Activated CD8-positive, alpha-beta T cell treated with anti-CD3 and anti-CD28 coated beads for 36 hours (primary cell): Measurements from ENCODE around the gene NLRX1. TPM values are rescaled to one million over a fixed set of nuclear protein-coding genes. Genes with fewer than 3 reads are reported as not detected.

ENCODE experiments used
- ATAC-seq: fragments of 200-7000 bp; cut with Tn5 transposase; one replicate; pipeline ENCODE4 v1.10.0; 2021; ENCODE audit warnings: mild to moderate bottlenecking, moderate library complexity
- CTCF ChIA-PET: fragments of 350-600 bp; sonication (Branson Sonifier 250); formaldehyde crosslinking; loops from one replicate; lab custom pipeline; 2021; ENCODE audit warnings: antibody characterized with exemption; lab: Charles Lee
- POLR2A ChIA-PET: fragments of 350-600 bp; sonication (Branson Sonifier 250); formaldehyde crosslinking; loops from one replicate; lab custom pipeline; 2021; ENCODE audit warnings: antibody characterized with exemption; lab: Charles Lee
- DNase-seq: peaks from one replicate; pipeline ENCODE4 v3.0.0-alpha.2; 2020
- H3K27ac Mint-ChIP-seq: one replicate; pipeline ENCODE4 v1.8.0; 2021; ENCODE audit warnings: mild to moderate bottlenecking, mixed read lengths
- H3K27me3 Mint-ChIP-seq: one replicate; pipeline ENCODE4 v1.8.0; 2021; ENCODE audit warnings: mixed read lengths
- H3K36me3 Mint-ChIP-seq: one replicate; pipeline ENCODE4 v1.8.0; 2021; ENCODE audit warnings: low read depth, mixed read lengths
- H3K4me1 Mint-ChIP-seq: one replicate; pipeline ENCODE4 v1.8.0; 2021; ENCODE audit warnings: low read depth, mixed read lengths
- H3K4me3 Mint-ChIP-seq: one replicate; pipeline ENCODE4 v1.8.0; 2021; ENCODE audit warnings: mild to moderate bottlenecking, moderate library complexity, mixed read lengths
- H3K9me3 Mint-ChIP-seq: one replicate; pipeline ENCODE4 v1.8.0; 2021; ENCODE audit warnings: mixed read lengths
- intact Hi-C: fragments of 100-400 bp; cut with micrococcal nuclease; formaldehyde crosslinking; loops from one replicate; pipeline ENCODE4 v1.10.0; 2022
- total RNA-seq, 2 experiments: library from RNA; stranded (reverse); gene quantifications; one replicate each; pipeline ENCODE4 v1.2.3, GENCODE V29; 2021
- TF ChIP-seq, protein P1 (sequence below): fragments of 200-600 bp; IDR thresholded peaks from one replicate; pipeline ENCODE4 v1.8.0; 2022; ENCODE audit warnings: antibody characterized with exemption, mild to moderate bottlenecking

The NLRX1 gene, protein sequence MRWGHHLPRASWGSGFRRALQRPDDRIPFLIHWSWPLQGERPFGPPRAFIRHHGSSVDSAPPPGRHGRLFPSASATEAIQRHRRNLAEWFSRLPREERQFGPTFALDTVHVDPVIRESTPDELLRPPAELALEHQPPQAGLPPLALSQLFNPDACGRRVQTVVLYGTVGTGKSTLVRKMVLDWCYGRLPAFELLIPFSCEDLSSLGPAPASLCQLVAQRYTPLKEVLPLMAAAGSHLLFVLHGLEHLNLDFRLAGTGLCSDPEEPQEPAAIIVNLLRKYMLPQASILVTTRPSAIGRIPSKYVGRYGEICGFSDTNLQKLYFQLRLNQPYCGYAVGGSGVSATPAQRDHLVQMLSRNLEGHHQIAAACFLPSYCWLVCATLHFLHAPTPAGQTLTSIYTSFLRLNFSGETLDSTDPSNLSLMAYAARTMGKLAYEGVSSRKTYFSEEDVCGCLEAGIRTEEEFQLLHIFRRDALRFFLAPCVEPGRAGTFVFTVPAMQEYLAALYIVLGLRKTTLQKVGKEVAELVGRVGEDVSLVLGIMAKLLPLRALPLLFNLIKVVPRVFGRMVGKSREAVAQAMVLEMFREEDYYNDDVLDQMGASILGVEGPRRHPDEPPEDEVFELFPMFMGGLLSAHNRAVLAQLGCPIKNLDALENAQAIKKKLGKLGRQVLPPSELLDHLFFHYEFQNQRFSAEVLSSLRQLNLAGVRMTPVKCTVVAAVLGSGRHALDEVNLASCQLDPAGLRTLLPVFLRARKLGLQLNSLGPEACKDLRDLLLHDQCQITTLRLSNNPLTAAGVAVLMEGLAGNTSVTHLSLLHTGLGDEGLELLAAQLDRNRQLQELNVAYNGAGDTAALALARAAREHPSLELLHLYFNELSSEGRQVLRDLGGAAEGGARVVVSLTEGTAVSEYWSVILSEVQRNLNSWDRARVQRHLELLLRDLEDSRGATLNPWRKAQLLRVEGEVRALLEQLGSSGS
- total RNA-seq: 10 to 100 TPM; 20.1 to 21.3 TPM

DNA sequence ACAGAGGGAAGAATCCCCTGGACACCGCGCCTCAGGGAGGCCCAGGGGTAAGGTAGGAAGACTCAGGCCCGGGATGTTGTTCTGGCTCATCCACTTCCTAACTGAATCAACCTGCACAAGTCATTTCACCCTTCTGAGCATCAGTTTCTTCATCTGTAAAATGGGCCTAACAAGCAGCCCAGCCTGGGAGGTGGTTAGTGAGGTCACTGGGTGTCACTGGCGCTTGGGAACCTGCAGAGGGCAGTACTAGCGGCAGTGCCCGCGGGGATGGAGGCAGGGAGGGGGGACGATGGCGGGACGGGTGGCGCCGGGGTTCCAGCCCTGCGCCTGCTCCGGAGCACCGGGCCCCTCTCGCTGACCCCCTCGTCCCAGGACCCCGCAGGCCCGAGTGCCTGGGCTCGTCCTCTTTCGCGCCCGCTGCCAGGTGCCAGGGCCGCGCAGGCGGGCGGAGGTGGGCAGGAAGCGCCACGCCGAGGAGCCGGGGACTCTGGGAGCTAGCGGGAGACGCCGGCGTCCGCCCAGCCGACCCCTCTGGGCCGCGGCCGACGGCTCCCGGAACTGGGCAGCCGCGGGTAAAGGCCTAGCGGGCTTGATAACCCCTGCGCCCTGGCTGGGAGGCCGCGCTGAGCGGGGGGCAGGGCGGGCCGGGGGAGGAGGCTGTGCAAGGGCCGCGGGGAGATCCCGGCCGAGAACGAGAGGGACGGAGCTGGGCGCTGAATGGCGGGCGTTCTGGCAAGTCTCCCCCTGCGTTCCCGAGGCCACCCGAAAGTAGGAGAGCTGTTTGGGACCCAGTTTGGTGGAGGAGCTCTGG is at the start of gene NLRX1:
Gene NLRX1 (plus strand): TSS at position 255 of the 811 bp plus-strand sequence. CDS start 2,679 bp downstream, outside the sequence.
- ATAC-seq (peak; percentile 95), DNase-seq (peak; percentile 91)
- H3K9me3 Mint-ChIP-seq: no peaks in the 10 kb centered on the region
- H3K27ac Mint-ChIP-seq: peak within 1 kb of the TSS; percentile 92
- CTCF ChIA-PET: interaction anchor here (0.7 to 2.7 kb wide), 36 partner anchors 9 to 306 kb away, joined by 3 to 35 read pairs (median 4); partner anchors contain the start of genes CBL and VPS11
- peaks cover 9% of the 10 kb centered on the region for H3K4me1 Mint-ChIP-seq
- no peaks in the 10 kb centered on the region for H3K36me3 Mint-ChIP-seq
- peak within 1 kb of the TSS; percentile 89 for H3K4me3 Mint-ChIP-seq
- no peaks in the 10 kb centered on the region for H3K27me3 Mint-ChIP-seq
- POLR2A ChIA-PET: interaction anchor here (0.7 to 2.1 kb wide), 14 partner anchors 9 to 169 kb away, joined by 3 to 9 read pairs (median 4); partner anchors contain the start of gene CBL
- intact Hi-C loops: no loop called here
- TF ChIP-seq, protein P1, sequence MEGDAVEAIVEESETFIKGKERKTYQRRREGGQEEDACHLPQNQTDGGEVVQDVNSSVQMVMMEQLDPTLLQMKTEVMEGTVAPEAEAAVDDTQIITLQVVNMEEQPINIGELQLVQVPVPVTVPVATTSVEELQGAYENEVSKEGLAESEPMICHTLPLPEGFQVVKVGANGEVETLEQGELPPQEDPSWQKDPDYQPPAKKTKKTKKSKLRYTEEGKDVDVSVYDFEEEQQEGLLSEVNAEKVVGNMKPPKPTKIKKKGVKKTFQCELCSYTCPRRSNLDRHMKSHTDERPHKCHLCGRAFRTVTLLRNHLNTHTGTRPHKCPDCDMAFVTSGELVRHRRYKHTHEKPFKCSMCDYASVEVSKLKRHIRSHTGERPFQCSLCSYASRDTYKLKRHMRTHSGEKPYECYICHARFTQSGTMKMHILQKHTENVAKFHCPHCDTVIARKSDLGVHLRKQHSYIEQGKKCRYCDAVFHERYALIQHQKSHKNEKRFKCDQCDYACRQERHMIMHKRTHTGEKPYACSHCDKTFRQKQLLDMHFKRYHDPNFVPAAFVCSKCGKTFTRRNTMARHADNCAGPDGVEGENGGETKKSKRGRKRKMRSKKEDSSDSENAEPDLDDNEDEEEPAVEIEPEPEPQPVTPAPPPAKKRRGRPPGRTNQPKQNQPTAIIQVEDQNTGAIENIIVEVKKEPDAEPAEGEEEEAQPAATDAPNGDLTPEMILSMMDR: peak; percentile 89

DNA sequence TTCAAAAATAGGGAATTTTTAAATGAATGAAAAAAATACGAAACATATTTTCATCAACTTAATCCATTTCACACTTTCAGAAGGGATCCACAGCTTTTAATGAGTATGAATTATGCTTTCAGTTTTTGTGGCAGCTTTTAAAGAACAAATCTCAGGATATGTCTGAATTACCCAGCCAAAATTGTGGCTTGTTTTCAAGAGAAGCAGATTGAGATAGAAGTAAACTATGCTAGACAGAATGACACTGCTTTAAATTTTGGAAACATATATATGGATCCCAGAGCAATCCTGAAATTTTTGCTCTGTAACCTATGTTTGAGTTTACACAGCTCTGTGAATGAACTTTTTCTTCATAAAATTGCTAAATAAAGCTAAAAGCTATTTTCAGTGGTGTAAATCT is 49.6 kb upstream of the NLRX1 start:
- no peak for ATAC-seq
- intact Hi-C loops: no loop called here
- H3K27ac Mint-ChIP-seq: no peak overlapping the region
- no peaks in the 10 kb centered on the region for H3K9me3 Mint-ChIP-seq
- TF ChIP-seq, protein P1: no peak
- H3K4me1 Mint-ChIP-seq: peaks cover 37% of the 10 kb centered on the region
- POLR2A ChIA-PET: interaction anchor here (0.6 to 6.2 kb wide), 5 partner anchors 8 to 1149 kb away, joined by 3 to 46 read pairs (median 3); partner anchors contain the start of gene C2CD2L
- CTCF ChIA-PET: interaction anchor here (0.8 to 1.2 kb wide), 5 partner anchors 9 to 87 kb away, joined by 3 to 5 read pairs (median 4); partner anchors contain the start of gene CBL
- DNase-seq: no peak
- no peaks in the 10 kb centered on the region for H3K27me3 Mint-ChIP-seq
- H3K36me3 Mint-ChIP-seq: peaks cover 28% of the 10 kb centered on the region
- no peak overlapping the region for H3K4me3 Mint-ChIP-seq

DNA sequence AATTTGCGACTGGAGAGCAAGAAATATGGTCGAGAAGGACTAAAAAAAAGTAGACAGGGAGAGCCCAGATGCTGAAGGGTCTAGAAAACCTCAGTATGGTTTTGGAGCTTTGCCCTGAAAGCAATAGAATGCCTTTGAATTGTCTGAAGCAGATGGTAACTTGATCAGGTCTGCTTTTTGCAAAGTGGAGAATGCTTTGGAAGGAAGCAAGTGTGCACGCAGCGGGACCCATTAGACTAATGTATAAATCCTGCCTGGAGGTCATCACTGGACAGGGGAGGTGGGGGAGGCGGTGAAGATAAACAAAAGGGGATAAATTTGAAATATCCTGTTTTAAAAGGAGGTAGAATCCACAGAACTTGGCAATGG is 47.9 kb upstream of the NLRX1 start:
- POLR2A ChIA-PET: interaction anchor here (0.6 to 6.2 kb wide), 9 partner anchors 10 to 203 kb away, joined by 3 to 46 read pairs (median 4); no protein-coding TSS in a partner anchor

More for the DNA sequence above, 47.9 kb upstream of the NLRX1 start:
- intact Hi-C loops: no loop called here
- CTCF ChIA-PET: interaction anchor here (0.9 to 2.2 kb wide), 5 partner anchors 14 to 85 kb away, joined by 3 to 7 read pairs (median 4); no protein-coding TSS in a partner anchor
- H3K36me3 Mint-ChIP-seq: peaks cover 24% of the 10 kb centered on the region
- TF ChIP-seq, protein P1: no peak
- no peaks in the 10 kb centered on the region for H3K27me3 Mint-ChIP-seq
- DNase-seq (no peak), ATAC-seq (no peak)
- peak overlapping the region; percentile 93 for H3K4me3 Mint-ChIP-seq
- H3K4me1 Mint-ChIP-seq: peaks cover 33% of the 10 kb centered on the region
- H3K27ac Mint-ChIP-seq: peak overlapping the region; percentile 89
- H3K9me3 Mint-ChIP-seq: no peaks in the 10 kb centered on the region
